Activated CD4-positive, alpha-beta T cell treated with anti-CD3 and anti-CD28 coated beads, Interleukin-2, Interleukin-6, amounts not matched to agents 100 ng/mL and 50 ng/mL, durations not matched to agents 16 hours and 8 hours (primary cell): ENCODE data around the gene SRRM3.
A peak's percentile ranks its signal among the peaks of the same experiment; 100 is the strongest.
"Not testable (repeated sequence)": the region's sequence is repeated elsewhere in the genome, so short reads cannot be mapped to it uniquely, and the experiment has no call there.

Source experiments
- DNase-seq: peaks from one replicate; pipeline ENCODE4 v3.0.0-alpha.2; 2020

SRRM3 gene

GRCh38 chr7:76231583-76231982 lies 29.9 kb downstream of the SRRM3 start:
- DNase-seq: no peak

- no peak for DNase-seq
These were observed 31.0 kb downstream of the SRRM3 start for GRCh38 chr7:76232698-76233097.

GRCh38 chr7:76233538-76234281 lies 32.0 kb downstream of the SRRM3 start:
- DNase-seq: no peak

- DNase-seq: no peak
These were observed 32.5 kb downstream of the SRRM3 start for GRCh38 chr7:76234282-76234584.

- DNase-seq: peak; percentile 89
These were observed 33.3 kb downstream of the SRRM3 start for GRCh38 chr7:76234931-76235441.

- no peak for DNase-seq
These were observed 34.5 kb downstream of the SRRM3 start for GRCh38 chr7:76236224-76236623.

GRCh38 chr7:76238326-76238725 lies 36.6 kb downstream of the SRRM3 start:
- DNase-seq: no peak

- DNase-seq: no peak
These were observed 39.4 kb downstream of the SRRM3 start for GRCh38 chr7:76241141-76241540.

- DNase-seq: not testable (repeated sequence)
These were observed 40.9 kb downstream of the SRRM3 start for GRCh38 chr7:76242517-76243063.

- no peak for DNase-seq
These were observed 43.2 kb downstream of the SRRM3 start for GRCh38 chr7:76244781-76245391.

GRCh38 chr7:76246804-76247389 lies 45.2 kb downstream of the SRRM3 start:
- DNase-seq: no peak

GRCh38 chr7:76247938-76248337 lies 46.2 kb downstream of the SRRM3 start:
- no peak for DNase-seq

- no peak for DNase-seq
These were observed 50.3 kb downstream of the SRRM3 start for GRCh38 chr7:76252021-76252420.

GRCh38 chr7:76254781-76255180 lies 53.1 kb downstream of the SRRM3 start:
- DNase-seq: no peak

- no peak for DNase-seq
These were observed 56.3 kb downstream of the SRRM3 start for GRCh38 chr7:76257973-76258372.

- no peak for DNase-seq
These were observed 57.7 kb downstream of the SRRM3 start for GRCh38 chr7:76259124-76260093.

GRCh38 chr7:76260171-76260703 lies 58.5 kb downstream of the SRRM3 start:
- peak; percentile 60 for DNase-seq

- no peak for DNase-seq
These were observed 59.6 kb downstream of the SRRM3 start for GRCh38 chr7:76261329-76261728.

- DNase-seq: no peak
These were observed 60.2 kb downstream of the SRRM3 start for GRCh38 chr7:76261931-76262330.

GRCh38 chr7:76262683-76263402 lies 61.1 kb downstream of the SRRM3 start:
- DNase-seq: peak; percentile 58

GRCh38 chr7:76265299-76265698 lies 63.6 kb downstream of the SRRM3 start:
- DNase-seq: no peak
